IMR-90 (cell line): ENCODE measurements around the gene PRODH2. TPM values are rescaled to one million over a fixed set of nuclear protein-coding genes. Genes with fewer than 3 reads are reported as not detected.

Experiments used
- ATAC-seq: fragments of 200-7000 bp; cut with Tn5 transposase; 2 replicates; pipeline ENCODE4 v1.9.1; 2020; ENCODE audit warnings: low read depth, mild to moderate bottlenecking, moderate library complexity
- BruUV-seq: library from RNA; stranded (reverse); fragments of 400-500 nt; replicated peaks from 2 replicates; lab custom pipeline; 2021; lab: Mats Ljungman, UMichigan
- CTCF ChIA-PET: fragments of 300-600 bp; formaldehyde crosslinking; extraction: SDS; loops from one replicate; lab custom pipeline; 2021; ENCODE audit warnings: antibody characterized with exemption; lab: Yijun Ruan, JAX
- POLR2A ChIA-PET: fragments of 300-600 bp; sonication (Branson Sonifier 250); formaldehyde crosslinking; loops from one replicate; lab custom pipeline; 2022; ENCODE audit warnings: antibody characterized with exemption; ENCODE audit not compliant: unreplicated experiment; lab: Charles Lee
- DNase-seq: peaks from one replicate; pipeline ENCODE4 v3.0.0; 2013
- H2AFZ ChIP-seq: replicated peaks from 2 replicates; pipeline ENCODE3; 2013; ENCODE audit warnings: low read length, mild to moderate bottlenecking; ENCODE audit not compliant: poor library complexity
- H2AK5ac ChIP-seq: 2 replicates; pipeline ENCODE4 v1.6.1; 2013; ENCODE audit warnings: low read depth, low read length, inconsistent platforms
- H2AK9ac ChIP-seq: replicated peaks from 2 replicates; pipeline ENCODE3; 2013; ENCODE audit warnings: mild to moderate bottlenecking, low read depth, low read length, moderate library complexity; ENCODE audit not compliant: poor library complexity
- H2BK120ac ChIP-seq: 2 replicates; pipeline ENCODE4 v1.6.1; 2013; ENCODE audit warnings: low read depth, low read length, inconsistent platforms
- H2BK15ac ChIP-seq: 3 replicates; pipeline ENCODE4 v1.6.1; 2013; ENCODE audit warnings: low read depth, low read length, inconsistent platforms
- H2BK20ac ChIP-seq: 2 replicates; pipeline ENCODE4 v1.6.1; 2013; ENCODE audit warnings: low read depth, mild to moderate bottlenecking, inconsistent platforms, low read length, moderate library complexity
- H2BK5ac ChIP-seq: 2 replicates; pipeline ENCODE4 v1.6.1; 2013; ENCODE audit warnings: mild to moderate bottlenecking, low read depth, low read length, inconsistent platforms; ENCODE audit not compliant: poor library complexity, severe bottlenecking
- H3K14ac ChIP-seq: replicated peaks from 2 replicates; pipeline ENCODE4 v1.6.1; 2013; ENCODE audit warnings: low read depth, low read length, inconsistent platforms
- H3K18ac ChIP-seq: 2 replicates; pipeline ENCODE4 v1.6.1; 2013; ENCODE audit warnings: low read depth, low read length, control low read depth
- H3K23ac ChIP-seq: 2 replicates; pipeline ENCODE4 v1.6.1; 2013; ENCODE audit warnings: low read depth, low read length, inconsistent platforms
- H3K27ac ChIP-seq: 2 replicates; pipeline ENCODE4 v1.5.1; 2013; ENCODE audit warnings: mild to moderate bottlenecking, control low read depth, low read length; ENCODE audit not compliant: insufficient read depth
- H3K27me3 ChIP-seq: 2 replicates; pipeline ENCODE4 v1.6.1; 2013; ENCODE audit warnings: low read length; ENCODE audit not compliant: control insufficient read depth, insufficient read depth
- H3K36me3 ChIP-seq: 2 replicates; pipeline ENCODE4 v1.6.1; 2013; ENCODE audit warnings: low read length, mixed read lengths; ENCODE audit not compliant: control insufficient read depth, insufficient read depth
- H3K4ac ChIP-seq: 2 replicates; pipeline ENCODE4 v1.6.1; 2013; ENCODE audit warnings: low read depth, low read length, inconsistent platforms
- H3K4me1 ChIP-seq: 2 replicates; pipeline ENCODE4 v1.6.1; 2013; ENCODE audit warnings: low read length, mixed read lengths; ENCODE audit not compliant: control insufficient read depth, insufficient read depth
- H3K4me2 ChIP-seq: 2 replicates; pipeline ENCODE4 v1.6.1; 2013; ENCODE audit warnings: low read depth, mild to moderate bottlenecking, control low read depth, low read length, moderate library complexity
- H3K4me3 ChIP-seq: 2 replicates; pipeline ENCODE4 v1.5.1; 2013; ENCODE audit warnings: low read depth, mild to moderate bottlenecking, control low read depth, low read length, moderate library complexity; ENCODE audit not compliant: insufficient read depth
- H3K56ac ChIP-seq: 2 replicates; pipeline ENCODE4 v1.6.1; 2013; ENCODE audit warnings: low read length, inconsistent platforms; ENCODE audit not compliant: insufficient read depth; ENCODE audit errors: extremely low read depth
- H3K79me1 ChIP-seq, 2 experiments: 2 replicates each; pipeline ENCODE4 v1.6.1; 2013; ENCODE audit warnings: low read length in 2 of 2, inconsistent platforms in 1 of 2, low read depth in 1 of 2
- H3K9ac ChIP-seq: 2 replicates; pipeline ENCODE4 v1.6.1; 2013; ENCODE audit warnings: low read depth, low read length, control low read depth
- H3K9me1 ChIP-seq: 2 replicates; pipeline ENCODE4 v1.6.1; 2013; ENCODE audit warnings: low read length, inconsistent platforms; ENCODE audit not compliant: insufficient read depth
- H3K9me3 ChIP-seq: 2 replicates; pipeline ENCODE4 v1.6.1; 2013; ENCODE audit warnings: low read length; ENCODE audit not compliant: control insufficient read depth, insufficient read depth
- H4K20me1 ChIP-seq: 2 replicates; pipeline ENCODE4 v1.6.1; 2013; ENCODE audit warnings: low read length, inconsistent platforms; ENCODE audit not compliant: insufficient read depth
- H4K5ac ChIP-seq: 2 replicates; pipeline ENCODE4 v1.6.1; 2013; ENCODE audit warnings: mild to moderate bottlenecking, low read depth, low read length, control low read depth
- H4K8ac ChIP-seq, 2 experiments: 2 replicates each; pipeline ENCODE4 v1.6.1; 2013; ENCODE audit warnings: low read depth in 2 of 2, low read length in 2 of 2, control low read depth in 1 of 2, inconsistent platforms in 1 of 2
- H4K91ac ChIP-seq: 2 replicates; pipeline ENCODE4 v1.6.1; 2013; ENCODE audit warnings: low read depth, low read length, inconsistent platforms; ENCODE audit not compliant: insufficient read depth
- CEBPB ChIP-seq: IDR thresholded peaks from 2 replicates; pipeline ENCODE4 v1.6.1; 2012; ENCODE audit warnings: low read depth, low read length, improper control_type of control experiment
- CHD1 ChIP-seq: IDR thresholded peaks from 2 replicates; pipeline ENCODE4 v1.6.1; 2012; ENCODE audit warnings: low read depth, low read length, improper control_type of control experiment
- FOS ChIP-seq: fragments of 150-350 bp; IDR thresholded peaks from 2 replicates; pipeline ENCODE4 v1.6.1; 2016; ENCODE audit warnings: low read depth, low read length
- MAFK ChIP-seq: IDR thresholded peaks from 2 replicates; pipeline ENCODE4 v1.6.1; 2012; ENCODE audit warnings: low read depth, low read length, improper control_type of control experiment
- MXI1 ChIP-seq: IDR thresholded peaks from 2 replicates; pipeline ENCODE4 v1.6.1; 2012; ENCODE audit warnings: low read depth, mild to moderate bottlenecking, low read length, moderate library complexity, borderline replicate concordance
- NFE2L2 ChIP-seq: fragments of 150-350 bp; IDR thresholded peaks from 2 replicates; pipeline ENCODE4 v1.6.1; 2016; ENCODE audit warnings: low read depth, mild to moderate bottlenecking, low read length
- RAD21 ChIP-seq: IDR thresholded peaks from 2 replicates; pipeline ENCODE4 v1.6.1; 2012; ENCODE audit warnings: low read length, improper control_type of control experiment
- RCOR1 ChIP-seq: IDR thresholded peaks from 2 replicates; pipeline ENCODE4 v1.6.1; 2012; ENCODE audit warnings: mild to moderate bottlenecking, low read length, improper control_type of control experiment; ENCODE audit not compliant: insufficient replicate concordance
- WGBS, 2 experiments: methylation state at CpG; one replicate each; pipeline versions ENCODE4 v1.1.5 to v1.1.7; 2013; ENCODE audit warnings: missing lambda C conversion rate in 2 of 2; ENCODE audit not compliant: insufficient read length in 1 of 2; ENCODE audit errors: extremely low coverage in 2 of 2; 5-methylcytosine and 5-hydroxymethylcytosine counted together
- dilution Hi-C: fragments of 300-500 bp; cut with HindIII; formaldehyde crosslinking; loops from one replicate; pipeline ENCODE4 v1.14.3; 2018; ENCODE audit warnings: low sequenced_read_pairs; ENCODE audit not compliant: unreplicated experiment
- in situ Hi-C: fragments of 300-500 bp; cut with MboI; formaldehyde crosslinking; loops from 3 replicates; pipeline ENCODE4 v1.14.3; 2019; ENCODE audit warnings: low sequenced_read_pairs, inconsistent platforms, mixed read lengths
- intact Hi-C: fragments of 100-400 bp; cut with micrococcal nuclease; formaldehyde crosslinking; loops from 2 replicates; pipeline ENCODE4 v1.10.0; 2022
- polyA plus RNA-seq, 3 experiments: library from polyadenylated mRNA; depleted of rRNA; stranded (reverse); fragments of >200 nt; gene quantifications; 2 replicates each; pipeline ENCODE4 v1.2.3, GENCODE V29; 2012; ENCODE audit warnings: low replicate concordance in 1 of 3
- total RNA-seq: library from RNA; depleted of rRNA; stranded (reverse); fragments of >200 nt; gene quantifications from 2 replicates; pipeline ENCODE4 v1.2.3, GENCODE V29; 2012
- TF ChIP-seq, protein P1 (sequence below): conservative IDR thresholded peaks from 2 replicates; pipeline ENCODE4 v1.5.1; 2012; ENCODE audit warnings: mild to moderate bottlenecking, low read depth, low read length, improper control_type of control experiment
- TF ChIP-seq, protein P2 (sequence below): fragments of 150-350 bp; IDR thresholded peaks from 2 replicates; pipeline ENCODE4 v1.6.1; 2016; ENCODE audit warnings: low read depth, mild to moderate bottlenecking, low read length, moderate library complexity, borderline replicate concordance
- TF ChIP-seq, protein P3 (sequence below): fragments of 150-350 bp; IDR thresholded peaks from 2 replicates; pipeline ENCODE4 v1.6.1; 2017; ENCODE audit warnings: mild to moderate bottlenecking, antibody characterized with exemption, low read length, low read depth

PRODH2 gene
- total and polyA plus RNA-seq, 2 of the 4 experiments (the other 2 are of a cell fraction), result not detected

DNA sequence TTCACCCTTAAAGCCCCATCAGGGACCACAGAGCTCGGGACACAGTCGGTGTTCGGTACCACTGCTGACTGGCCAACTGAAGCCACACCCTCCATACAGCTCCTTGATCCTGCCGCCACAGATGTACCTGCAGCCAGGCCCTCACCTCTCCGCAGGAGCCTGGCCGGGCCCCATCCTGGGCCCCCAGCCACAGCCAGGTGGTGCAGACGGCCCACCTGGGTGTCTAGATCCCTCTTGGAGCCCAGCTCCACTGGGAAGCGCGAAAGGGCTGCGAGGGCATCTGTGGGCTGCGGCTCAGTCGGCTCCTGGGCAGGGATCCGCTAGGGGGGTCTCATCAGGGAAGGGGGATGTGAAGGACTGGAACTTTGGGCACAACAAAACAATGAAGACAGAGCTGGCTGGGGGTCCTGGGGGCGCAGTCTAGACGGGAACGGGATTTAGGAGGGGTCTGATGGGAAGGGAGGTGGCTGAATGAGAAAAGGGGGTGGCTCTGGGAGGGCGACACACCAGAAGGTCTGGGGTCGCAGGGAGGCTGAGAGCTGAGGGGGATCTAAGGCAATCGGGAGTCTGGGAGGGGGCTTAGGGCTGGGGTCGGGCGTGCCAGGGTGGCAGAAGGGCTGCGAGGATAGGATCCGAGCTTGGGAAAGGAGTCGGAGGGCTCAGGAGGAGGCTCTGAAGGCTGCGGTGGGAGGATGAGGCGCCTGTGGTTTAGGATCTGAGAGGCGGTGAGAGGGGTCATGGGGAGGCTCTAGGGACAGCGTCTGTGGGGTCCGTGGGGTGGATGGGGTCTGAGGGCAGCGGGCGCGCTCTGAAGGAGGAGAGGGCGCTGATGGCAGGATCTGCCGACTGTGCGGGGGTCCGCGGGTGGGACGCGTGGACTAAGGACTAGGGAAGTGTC, 15.8 kb downstream of the PRODH2 start:
- H2AFZ ChIP-seq, result no peak overlapping the region
- no peaks in the 10 kb centered on the region for H3K79me1 ChIP-seq
- DNase-seq (no peak), ATAC-seq (no peak)
- no peak for TF ChIP-seq CEBPB
- TF ChIP-seq NFE2L2, result no peak
- TF ChIP-seq RCOR1, result no peak
- TF ChIP-seq, protein P1, sequence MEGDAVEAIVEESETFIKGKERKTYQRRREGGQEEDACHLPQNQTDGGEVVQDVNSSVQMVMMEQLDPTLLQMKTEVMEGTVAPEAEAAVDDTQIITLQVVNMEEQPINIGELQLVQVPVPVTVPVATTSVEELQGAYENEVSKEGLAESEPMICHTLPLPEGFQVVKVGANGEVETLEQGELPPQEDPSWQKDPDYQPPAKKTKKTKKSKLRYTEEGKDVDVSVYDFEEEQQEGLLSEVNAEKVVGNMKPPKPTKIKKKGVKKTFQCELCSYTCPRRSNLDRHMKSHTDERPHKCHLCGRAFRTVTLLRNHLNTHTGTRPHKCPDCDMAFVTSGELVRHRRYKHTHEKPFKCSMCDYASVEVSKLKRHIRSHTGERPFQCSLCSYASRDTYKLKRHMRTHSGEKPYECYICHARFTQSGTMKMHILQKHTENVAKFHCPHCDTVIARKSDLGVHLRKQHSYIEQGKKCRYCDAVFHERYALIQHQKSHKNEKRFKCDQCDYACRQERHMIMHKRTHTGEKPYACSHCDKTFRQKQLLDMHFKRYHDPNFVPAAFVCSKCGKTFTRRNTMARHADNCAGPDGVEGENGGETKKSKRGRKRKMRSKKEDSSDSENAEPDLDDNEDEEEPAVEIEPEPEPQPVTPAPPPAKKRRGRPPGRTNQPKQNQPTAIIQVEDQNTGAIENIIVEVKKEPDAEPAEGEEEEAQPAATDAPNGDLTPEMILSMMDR, result no peak
- TF ChIP-seq, protein P2, sequence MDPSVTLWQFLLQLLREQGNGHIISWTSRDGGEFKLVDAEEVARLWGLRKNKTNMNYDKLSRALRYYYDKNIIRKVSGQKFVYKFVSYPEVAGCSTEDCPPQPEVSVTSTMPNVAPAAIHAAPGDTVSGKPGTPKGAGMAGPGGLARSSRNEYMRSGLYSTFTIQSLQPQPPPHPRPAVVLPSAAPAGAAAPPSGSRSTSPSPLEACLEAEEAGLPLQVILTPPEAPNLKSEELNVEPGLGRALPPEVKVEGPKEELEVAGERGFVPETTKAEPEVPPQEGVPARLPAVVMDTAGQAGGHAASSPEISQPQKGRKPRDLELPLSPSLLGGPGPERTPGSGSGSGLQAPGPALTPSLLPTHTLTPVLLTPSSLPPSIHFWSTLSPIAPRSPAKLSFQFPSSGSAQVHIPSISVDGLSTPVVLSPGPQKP, result no peak
- TF ChIP-seq FOS, result no peak
- TF ChIP-seq MXI1, result no peak
- TF ChIP-seq CHD1, result no peak
- no peak for TF ChIP-seq MAFK
- TF ChIP-seq RAD21, result no peak
- TF ChIP-seq, protein P3, sequence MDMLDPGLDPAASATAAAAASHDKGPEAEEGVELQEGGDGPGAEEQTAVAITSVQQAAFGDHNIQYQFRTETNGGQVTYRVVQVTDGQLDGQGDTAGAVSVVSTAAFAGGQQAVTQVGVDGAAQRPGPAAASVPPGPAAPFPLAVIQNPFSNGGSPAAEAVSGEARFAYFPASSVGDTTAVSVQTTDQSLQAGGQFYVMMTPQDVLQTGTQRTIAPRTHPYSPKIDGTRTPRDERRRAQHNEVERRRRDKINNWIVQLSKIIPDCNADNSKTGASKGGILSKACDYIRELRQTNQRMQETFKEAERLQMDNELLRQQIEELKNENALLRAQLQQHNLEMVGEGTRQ, result no peak
- H3K9me3 ChIP-seq, result no peaks in the 10 kb centered on the region
- H4K5ac ChIP-seq, result no peak overlapping the region
- H4K20me1 ChIP-seq, result no peaks in the 10 kb centered on the region
- no peaks in the 10 kb centered on the region for H3K9me1 ChIP-seq
- no peak overlapping the region for H4K91ac ChIP-seq
- no peak overlapping the region for H3K27ac ChIP-seq
- in situ Hi-C loops (no loop called here), intact Hi-C loops (no loop called here), dilution Hi-C loops (no loop called here)
- no peak overlapping the region for H2AK5ac ChIP-seq
- POLR2A ChIA-PET, result no interaction called here
- no peak overlapping the region for H3K56ac ChIP-seq
- no peak overlapping the region for H2BK5ac ChIP-seq
- H3K23ac ChIP-seq, result no peak overlapping the region
- H2BK15ac ChIP-seq, result no peak overlapping the region
- WGBS, 2 experiments, result 15% methylated on average over 30 of the region's 39 CpGs; no CpG with 5 or more reads in 1 of the 2 experiments
- no peak overlapping the region for H3K14ac ChIP-seq
- no peak overlapping the region for H2AK9ac ChIP-seq
- H4K8ac ChIP-seq, result no peak overlapping the region
- H3K9ac ChIP-seq, result no peak overlapping the region
- no peak overlapping the region for H3K4me3 ChIP-seq
- BruUV-seq, result no TSS peak
- H3K4me2 ChIP-seq, result no peak overlapping the region
- CTCF ChIA-PET, result interaction anchor here (1.1 kb wide), 1 partner anchor 8 kb away, joined by 3 read pairs; no protein-coding TSS in a partner anchor
- H3K27me3 ChIP-seq, result peaks cover 30% of the 10 kb centered on the region
- H2BK20ac ChIP-seq, result no peak overlapping the region
- H3K4me1 ChIP-seq, result no peaks in the 10 kb centered on the region
- H2BK120ac ChIP-seq, result no peak overlapping the region
- no peak overlapping the region for H3K4ac ChIP-seq
- no peaks in the 10 kb centered on the region for H3K36me3 ChIP-seq
- H3K18ac ChIP-seq, result no peak overlapping the region
